ENCODE measurements around the gene NR2C2.

The NR2C2 gene

DNA sequence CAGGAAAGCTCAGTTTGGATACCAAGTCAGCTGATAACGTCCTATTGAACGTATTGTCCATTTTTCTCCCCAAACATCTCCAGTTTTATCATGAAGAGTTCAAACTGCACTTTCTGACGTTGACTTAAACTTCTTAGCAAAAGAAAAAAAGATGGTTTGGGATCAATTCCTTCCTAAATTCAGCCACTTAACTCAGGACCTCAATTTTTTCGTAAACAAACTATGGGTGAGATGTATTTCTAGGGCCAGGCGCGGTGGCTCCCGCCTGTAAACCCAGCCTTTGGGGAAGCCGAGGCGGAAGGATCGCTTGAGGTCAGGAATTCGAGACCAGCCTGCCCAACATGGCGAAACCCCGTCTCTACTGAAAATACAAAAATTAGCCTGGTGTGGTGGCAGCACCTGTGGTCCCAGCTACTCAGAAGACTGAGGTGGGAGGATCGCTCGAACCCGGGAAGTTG lies 118.2 kb downstream of the NR2C2 start:
- no peak for DNase-seq

DNA sequence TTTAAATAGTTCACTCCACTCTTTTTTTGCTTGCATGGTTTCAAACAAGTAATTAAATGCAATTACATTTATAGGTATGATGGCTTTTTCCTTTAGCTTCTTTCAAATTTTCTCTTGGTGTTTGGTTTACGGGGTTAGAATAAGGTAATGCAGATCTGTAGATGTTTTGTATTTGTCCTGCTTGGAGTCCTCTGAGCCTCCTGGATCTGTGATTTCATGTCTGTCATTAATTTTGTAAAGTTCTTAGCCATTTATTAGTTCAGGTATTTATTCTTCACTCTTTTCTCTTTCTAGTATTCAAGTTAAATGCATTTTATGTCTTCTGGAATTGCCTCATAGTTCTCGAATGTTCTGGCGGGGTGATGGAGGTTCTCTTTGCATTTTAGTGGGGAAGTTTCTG lies 119.1 kb downstream of the NR2C2 start:
- DNase-seq = no peak

DNA sequence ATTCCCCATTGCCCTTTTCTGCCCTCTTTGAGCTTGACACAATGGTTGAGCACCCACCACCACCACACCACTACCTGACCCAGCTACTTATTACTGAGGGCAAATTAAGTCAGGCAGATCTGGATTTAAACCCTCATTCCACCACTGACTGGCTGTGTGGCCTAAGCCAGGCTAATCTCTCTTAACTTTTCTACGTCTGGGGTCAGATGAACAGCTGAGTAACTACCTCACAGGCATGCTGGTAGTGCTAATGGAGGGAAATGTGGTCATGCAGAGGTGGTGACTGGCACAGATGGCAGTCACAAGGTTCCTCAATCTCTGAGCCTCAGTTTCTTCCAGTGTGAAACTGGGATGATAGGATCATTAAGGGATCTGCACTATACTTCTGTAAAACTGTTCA lies 122.1 kb downstream of the NR2C2 start:
- DNase-seq = no peak

DNA sequence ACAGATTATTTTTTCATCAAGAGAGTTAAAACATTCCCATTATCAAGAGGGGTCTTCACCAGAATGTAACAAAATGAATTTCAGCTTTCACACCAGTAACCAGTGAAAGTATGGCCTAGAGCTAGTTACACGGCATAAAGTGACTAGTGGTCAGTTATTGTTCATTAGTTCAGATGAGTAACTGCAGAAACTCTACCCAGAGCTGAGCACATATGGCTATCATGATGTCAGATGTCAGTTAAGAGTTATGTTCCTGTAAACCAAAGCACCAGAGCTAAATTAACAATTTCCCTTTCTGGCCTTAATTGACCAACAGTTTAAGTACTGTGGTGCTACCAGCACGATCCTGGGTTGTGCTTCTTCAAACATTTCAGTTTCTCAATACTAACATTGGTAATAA lies 124.3 kb downstream of the NR2C2 start:
- DNase-seq = no peak

DNA sequence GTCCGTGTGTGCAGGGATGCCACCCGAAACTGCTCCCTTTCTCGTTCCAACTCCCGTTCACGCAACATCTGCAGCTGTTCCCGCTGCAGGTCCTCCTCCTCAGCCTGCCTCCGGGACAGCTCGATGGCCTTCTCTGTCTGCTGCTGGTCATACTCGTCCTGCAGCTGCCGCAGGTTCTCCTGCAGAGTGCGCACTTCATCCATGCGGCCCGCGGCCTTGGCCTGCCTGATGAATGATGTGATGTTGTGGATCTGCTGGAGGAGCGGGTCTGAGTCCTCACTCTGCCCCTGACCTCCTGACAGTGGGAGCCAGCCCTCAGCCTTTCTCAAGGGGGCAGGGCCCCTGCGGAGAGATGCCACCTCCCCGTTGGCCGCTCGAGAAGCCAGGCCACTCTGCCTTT lies 127.1 kb downstream of the NR2C2 start:
- no peak for DNase-seq

DNA sequence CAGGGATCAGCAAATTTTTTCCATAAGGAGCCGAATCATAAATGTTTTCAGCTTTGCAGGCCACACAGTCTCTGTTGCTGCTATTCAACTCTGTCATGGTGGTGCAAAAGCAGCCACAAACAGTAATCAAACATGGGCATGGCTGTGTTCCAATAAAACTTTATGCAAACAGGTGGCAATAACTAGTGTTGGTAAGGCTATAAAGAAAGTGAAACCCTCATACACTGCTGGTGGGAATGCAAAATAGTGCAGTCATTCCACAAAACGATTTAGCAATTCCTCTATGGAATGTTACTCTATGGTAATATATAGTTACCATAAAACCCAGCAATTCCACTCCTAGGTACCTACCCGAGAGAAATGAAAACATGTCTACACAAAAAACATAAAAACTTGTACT lies 131.7 kb downstream of the NR2C2 start:
- no peak for DNase-seq

DNA sequence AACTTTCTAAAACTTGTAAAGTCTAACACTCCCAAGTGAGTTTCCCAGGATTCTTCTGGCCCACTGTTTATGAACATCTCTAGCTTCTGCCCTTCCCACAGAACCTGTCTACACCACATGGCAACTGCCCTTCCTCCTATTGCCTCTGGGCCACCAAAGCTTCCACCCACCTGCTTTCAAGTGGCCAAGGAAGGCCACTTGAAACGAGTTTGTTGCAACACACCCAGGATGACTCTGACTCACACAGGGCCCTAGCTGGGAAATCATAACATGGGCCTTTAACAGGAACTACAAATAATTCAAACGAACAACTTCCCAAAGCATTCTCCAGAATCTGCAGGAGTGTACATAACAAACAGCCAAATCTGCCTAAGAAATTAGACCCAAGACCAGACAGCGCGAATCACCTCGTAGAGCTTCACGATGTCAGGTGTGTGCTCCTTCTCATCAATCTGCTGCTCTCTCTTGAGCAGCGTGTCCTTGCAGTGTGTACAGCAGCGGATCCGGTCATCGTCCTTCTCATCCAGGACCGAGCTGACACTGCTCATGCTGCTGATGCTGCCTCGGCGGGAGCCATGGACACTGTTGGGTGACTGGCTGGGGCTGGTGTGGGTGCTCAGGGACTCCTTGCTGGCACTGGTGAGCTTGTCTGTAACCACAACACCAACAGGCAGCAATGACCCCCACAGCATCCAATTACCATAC lies 134.7 kb downstream of the NR2C2 start:
- DNase-seq = no peak

DNA sequence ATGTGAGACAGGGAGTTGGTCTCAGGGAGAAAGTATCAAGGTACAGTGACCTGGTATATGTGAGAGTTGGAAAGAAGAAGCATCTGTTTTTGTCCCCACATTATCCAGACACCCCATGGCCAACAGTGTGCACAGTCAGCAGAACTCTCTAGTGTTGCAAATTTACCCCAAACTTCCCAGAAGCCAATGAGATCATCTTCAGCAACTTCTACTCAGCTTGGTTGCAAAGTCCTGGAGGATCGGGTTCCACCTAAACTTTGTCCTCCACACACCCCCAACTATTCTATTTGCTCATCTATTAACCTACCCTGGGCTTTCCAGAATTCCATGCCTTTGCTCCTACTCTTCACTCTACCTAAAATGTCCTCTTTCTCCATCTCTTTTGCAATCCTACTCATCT lies 135.9 kb downstream of the NR2C2 start:
- no peak for DNase-seq

DNA sequence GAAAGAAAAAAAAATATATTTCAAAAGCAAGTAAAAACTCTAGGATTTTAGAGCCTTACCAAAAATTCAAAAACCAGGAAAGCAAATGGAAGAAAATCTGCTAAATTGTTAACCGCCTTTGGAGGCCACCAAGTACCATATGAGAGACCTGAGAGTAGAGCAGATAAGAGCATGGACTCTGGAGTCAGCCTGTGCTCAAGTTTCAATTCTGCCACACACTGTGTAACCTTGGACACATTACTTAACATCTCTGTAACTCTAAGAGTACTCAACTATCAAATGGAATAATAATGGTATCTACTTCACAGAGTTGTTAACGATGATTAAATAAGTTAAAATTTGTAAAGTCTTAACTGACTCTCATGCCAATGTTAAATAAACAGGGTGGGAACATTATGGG lies 138.9 kb downstream of the NR2C2 start:
- no peak for DNase-seq

DNA sequence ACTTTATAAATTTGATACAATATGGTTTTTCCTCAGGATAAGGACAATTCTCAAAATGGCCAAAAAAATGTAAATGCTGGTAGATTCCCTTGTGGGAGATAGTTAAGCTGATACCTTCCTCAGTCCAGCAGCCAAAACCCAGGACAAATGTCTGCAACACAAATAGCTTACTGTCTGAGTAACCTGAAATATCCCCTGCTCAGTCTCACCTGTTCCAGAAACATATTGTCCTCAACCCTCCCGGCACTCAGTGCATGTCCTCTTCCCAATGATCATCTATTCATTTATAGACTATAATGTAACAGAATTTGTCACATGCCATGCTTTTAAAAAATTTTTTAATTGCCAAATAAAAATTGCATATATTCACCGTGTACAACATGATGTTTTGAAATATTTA lies 139.3 kb downstream of the NR2C2 start:
- DNase-seq = no peak

DNA sequence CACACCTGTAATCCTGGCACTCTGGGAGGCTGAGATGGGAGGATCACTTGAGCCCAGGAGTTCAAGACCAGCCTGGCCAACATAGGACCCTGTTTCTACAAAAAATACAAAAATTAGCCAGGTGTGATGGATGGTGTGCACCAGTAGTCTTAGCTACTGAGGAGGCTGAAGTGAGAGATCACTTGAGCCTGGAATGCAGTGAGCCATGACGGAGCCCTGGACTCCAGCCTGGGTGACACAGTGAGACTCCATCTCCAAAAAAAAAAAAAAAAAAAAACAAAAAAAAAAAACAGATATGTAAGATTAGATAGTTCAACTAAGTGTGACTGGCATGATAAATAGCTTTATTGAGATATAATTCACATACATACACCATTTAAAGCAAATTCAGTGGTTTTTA lies 141.8 kb downstream of the NR2C2 start:
- peak in 1 of 3 experiments; percentile 3 for DNase-seq

DNA sequence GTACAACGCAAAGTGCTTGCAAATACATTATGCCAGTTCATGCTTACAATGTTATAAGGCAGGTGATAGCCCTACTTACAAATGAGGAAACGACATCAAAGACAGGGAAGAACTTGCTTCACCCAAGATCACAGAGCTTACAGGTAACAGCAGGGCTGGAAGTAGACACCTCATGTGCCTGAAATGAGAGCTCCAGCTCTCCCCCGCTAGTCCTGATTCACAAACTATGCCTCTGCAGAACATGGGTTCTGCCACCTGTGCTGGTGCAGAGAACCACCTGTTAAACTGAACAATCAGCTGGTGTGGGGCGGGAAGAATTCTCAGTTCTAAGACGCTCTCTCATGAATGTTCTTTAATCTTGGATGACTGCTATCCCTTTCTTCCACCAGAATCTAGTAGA lies 144.2 kb downstream of the NR2C2 start:
- DNase-seq = no peak

DNA sequence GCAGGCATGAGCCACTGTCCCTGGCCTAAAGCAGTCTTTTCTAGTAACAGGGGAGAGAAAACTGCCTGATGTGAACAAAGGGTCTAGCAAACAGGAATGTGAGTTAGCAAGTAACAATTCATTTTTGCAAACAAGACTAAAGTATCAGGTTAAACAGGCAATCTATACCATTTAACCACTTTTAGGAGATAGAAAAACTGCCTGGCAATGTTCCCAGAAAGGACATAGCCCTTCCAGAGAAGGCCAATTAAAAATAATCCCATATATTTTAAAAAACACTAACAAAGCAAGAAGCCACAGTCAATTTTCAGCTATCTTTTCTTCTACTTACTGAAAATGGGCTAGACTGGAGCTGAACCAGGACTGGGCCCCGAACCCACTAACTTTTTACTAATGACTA lies 145.3 kb downstream of the NR2C2 start:
- no peak for DNase-seq

DNA sequence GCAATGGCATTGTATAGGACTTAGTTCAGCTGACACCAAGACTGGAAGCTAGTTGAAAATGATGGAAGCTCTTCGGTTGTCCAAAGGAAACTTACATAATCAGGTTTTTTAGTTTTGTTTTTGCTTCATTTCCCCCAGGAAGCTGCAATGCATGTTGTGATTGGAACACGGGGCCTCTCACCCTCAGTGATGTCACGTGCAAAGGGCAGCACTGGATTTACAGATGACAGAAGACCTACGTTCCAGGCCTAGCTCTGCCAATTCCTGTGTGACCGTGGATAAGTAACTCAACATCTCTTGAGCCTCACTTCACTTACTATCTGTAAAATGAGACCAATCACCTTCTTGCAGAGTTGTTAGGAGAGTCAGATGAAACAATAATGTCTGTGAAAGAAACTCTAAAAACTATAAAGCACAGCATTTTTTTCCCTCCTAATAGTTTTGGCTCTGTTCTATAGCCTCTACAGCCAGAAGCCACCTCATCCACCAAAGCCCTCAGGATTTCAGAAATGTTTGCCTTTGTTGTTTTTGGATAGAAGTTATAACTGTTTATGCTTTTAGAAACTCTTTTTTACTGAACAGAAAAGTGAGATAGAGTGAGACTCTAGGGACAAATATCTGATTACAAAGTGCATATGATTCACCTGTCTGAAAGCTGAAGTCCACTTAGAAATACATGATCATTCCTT lies 146.9 kb downstream of the NR2C2 start:
- DNase-seq = no peak

DNA sequence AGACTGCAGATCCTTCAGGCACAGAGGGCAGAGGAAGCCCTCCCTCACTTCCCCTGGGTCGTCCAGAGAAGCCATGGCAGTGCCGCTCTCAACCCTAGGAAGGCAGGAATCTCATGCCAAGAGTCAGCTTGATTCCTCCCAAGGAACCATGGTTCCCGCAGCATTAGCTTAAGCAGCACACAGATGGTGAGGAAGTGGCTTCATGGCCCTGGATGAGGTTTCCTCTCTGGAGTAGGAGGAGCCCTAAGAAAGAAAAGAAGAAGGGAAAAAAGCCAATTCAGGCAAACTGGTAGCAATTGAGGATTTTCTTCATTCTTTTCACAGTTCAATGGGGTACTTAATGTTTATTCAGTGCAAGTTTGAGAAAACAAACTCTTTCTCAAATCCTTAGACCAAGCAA lies 148.7 kb downstream of the NR2C2 start:
- DNase-seq = no peak

DNA sequence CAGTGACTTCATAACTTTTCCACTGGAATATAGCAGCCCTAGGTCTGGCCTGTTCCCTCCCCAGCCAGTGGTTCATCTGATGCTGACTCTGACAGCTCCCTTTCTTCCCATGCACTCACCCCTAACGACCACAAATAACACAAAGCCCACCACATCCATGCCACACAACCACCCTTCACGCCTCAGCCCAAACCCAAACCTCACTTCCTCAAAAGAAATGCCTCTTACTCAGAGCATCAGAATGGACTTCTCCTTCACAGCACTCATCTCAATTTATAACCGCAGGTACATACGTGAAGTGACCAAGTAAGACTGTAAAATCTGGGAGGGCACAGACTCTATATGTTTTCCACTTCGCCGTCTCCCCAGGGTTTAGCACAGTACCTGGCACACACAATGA lies 150.5 kb downstream of the NR2C2 start:
- no peak for DNase-seq

All from NCI-H1417 (cell line).